Measurements from ENCODE around the gene TCF7L2.

DNA sequence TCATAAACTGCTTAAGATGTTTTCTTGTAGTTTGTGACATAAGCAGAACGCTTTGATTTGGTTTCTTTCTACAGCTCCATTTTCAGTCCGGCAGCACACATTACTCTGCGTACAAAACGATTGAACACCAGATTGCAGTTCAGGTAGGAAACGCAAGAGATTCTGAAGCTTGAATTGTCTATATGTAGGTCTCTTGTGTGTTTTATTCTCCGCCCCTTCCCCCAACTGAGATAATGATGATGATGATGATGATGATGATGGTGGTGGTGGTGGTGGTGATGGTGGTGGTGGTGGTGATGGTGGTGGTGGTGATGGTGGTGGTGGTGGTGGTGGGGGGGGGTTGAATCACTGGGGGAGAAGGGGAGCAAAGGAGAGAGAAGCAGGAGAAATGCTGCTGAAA, 14.4 kb downstream of the TCF7L2 start:
- TF ChIP-seq, protein P1, sequence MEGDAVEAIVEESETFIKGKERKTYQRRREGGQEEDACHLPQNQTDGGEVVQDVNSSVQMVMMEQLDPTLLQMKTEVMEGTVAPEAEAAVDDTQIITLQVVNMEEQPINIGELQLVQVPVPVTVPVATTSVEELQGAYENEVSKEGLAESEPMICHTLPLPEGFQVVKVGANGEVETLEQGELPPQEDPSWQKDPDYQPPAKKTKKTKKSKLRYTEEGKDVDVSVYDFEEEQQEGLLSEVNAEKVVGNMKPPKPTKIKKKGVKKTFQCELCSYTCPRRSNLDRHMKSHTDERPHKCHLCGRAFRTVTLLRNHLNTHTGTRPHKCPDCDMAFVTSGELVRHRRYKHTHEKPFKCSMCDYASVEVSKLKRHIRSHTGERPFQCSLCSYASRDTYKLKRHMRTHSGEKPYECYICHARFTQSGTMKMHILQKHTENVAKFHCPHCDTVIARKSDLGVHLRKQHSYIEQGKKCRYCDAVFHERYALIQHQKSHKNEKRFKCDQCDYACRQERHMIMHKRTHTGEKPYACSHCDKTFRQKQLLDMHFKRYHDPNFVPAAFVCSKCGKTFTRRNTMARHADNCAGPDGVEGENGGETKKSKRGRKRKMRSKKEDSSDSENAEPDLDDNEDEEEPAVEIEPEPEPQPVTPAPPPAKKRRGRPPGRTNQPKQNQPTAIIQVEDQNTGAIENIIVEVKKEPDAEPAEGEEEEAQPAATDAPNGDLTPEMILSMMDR (IDR thresholded peaks at IDR 0.05; ENCODE audit: low read depth, low read length): no peak
- TF ChIP-seq EZH2phosphoT487 (IDR thresholded peaks at IDR 0.05; ENCODE audit: low read depth): no peak

Measured in OCI-LY3 (cell line).